ENCODE measurements around the gene PCSK2. TPM values are rescaled to one million over a fixed set of nuclear protein-coding genes. Genes with fewer than 3 reads are reported as not detected.

PCSK2 gene
- total RNA-seq, 3 donors from 2014 or later = not detected

GRCh38 chr20:17379651-17380050 lies 152.8 kb downstream of the PCSK2 start:
- Mint-ChIP-seq H3K36me3 (ENCODE audit: insufficient read depth) (no peaks in the 10 kb centered on the region), H3K27me3 (ENCODE audit: low read depth) (no peaks in the 10 kb centered on the region), H3K9me3 (no peaks in the 10 kb centered on the region), H3K4me1 (ENCODE audit: low read depth) (no peaks in the 10 kb centered on the region), H3K4me3 (no peak overlapping the region)
- ATAC-seq = no peak
- no peak for DNase-seq

- no peaks in the 10 kb centered on the region for H3K4me1 Mint-ChIP-seq (ENCODE audit: low read depth)
- ATAC-seq (no peak), DNase-seq (no peak)
- no peaks in the 10 kb centered on the region for H3K27me3 Mint-ChIP-seq (ENCODE audit: low read depth)
- H3K9me3 Mint-ChIP-seq = no peaks in the 10 kb centered on the region
- no peak overlapping the region for H3K4me3 Mint-ChIP-seq
- H3K36me3 Mint-ChIP-seq (ENCODE audit: insufficient read depth) = no peaks in the 10 kb centered on the region
These were observed 154.0 kb downstream of the PCSK2 start for GRCh38 chr20:17380801-17381200.

GRCh38 chr20:17381724-17382123 lies 154.9 kb downstream of the PCSK2 start:
- H3K4me3 Mint-ChIP-seq = no peak overlapping the region
- no peaks in the 10 kb centered on the region for H3K9me3 Mint-ChIP-seq
- no peaks in the 10 kb centered on the region for H3K27me3 Mint-ChIP-seq (ENCODE audit: low read depth)
- ATAC-seq (no peak), DNase-seq (no peak)
- H3K36me3 Mint-ChIP-seq (ENCODE audit: insufficient read depth) = no peaks in the 10 kb centered on the region
- no peaks in the 10 kb centered on the region for H3K4me1 Mint-ChIP-seq (ENCODE audit: low read depth)

- ATAC-seq (no peak), DNase-seq (no peak)
- Mint-ChIP-seq H3K4me1 (ENCODE audit: low read depth) (no peaks in the 10 kb centered on the region), H3K9me3 (no peaks in the 10 kb centered on the region), H3K36me3 (ENCODE audit: insufficient read depth) (no peaks in the 10 kb centered on the region), H3K27me3 (ENCODE audit: low read depth) (peaks cover 3% of the 10 kb centered on the region), H3K4me3 (no peak overlapping the region)
These were observed 159.0 kb downstream of the PCSK2 start for GRCh38 chr20:17385798-17386197.

- H3K9me3 Mint-ChIP-seq = no peaks in the 10 kb centered on the region
- H3K4me1 Mint-ChIP-seq (ENCODE audit: low read depth) = no peaks in the 10 kb centered on the region
- ATAC-seq (no peak), DNase-seq (no peak)
- no peaks in the 10 kb centered on the region for H3K36me3 Mint-ChIP-seq (ENCODE audit: insufficient read depth)
- H3K4me3 Mint-ChIP-seq = no peak overlapping the region
- H3K27me3 Mint-ChIP-seq (ENCODE audit: low read depth) = peaks cover 3% of the 10 kb centered on the region
These were observed 163.8 kb downstream of the PCSK2 start for GRCh38 chr20:17390655-17391054.

- no peak for ATAC-seq
- DNase-seq = no peak
- no peaks in the 10 kb centered on the region for H3K9me3 Mint-ChIP-seq
- no peaks in the 10 kb centered on the region for H3K4me1 Mint-ChIP-seq (ENCODE audit: low read depth)
- no peaks in the 10 kb centered on the region for H3K36me3 Mint-ChIP-seq (ENCODE audit: insufficient read depth)
- peaks cover 3% of the 10 kb centered on the region for H3K27me3 Mint-ChIP-seq (ENCODE audit: low read depth)
- no peak overlapping the region for H3K4me3 Mint-ChIP-seq
These were observed 164.4 kb downstream of the PCSK2 start for GRCh38 chr20:17391127-17391771.

- H3K36me3 Mint-ChIP-seq (ENCODE audit: insufficient read depth) = no peaks in the 10 kb centered on the region
- H3K9me3 Mint-ChIP-seq = no peaks in the 10 kb centered on the region
- DNase-seq = no peak
- no peak overlapping the region for H3K4me3 Mint-ChIP-seq
- peaks cover 3% of the 10 kb centered on the region for H3K27me3 Mint-ChIP-seq (ENCODE audit: low read depth)
- no peak for ATAC-seq
- no peaks in the 10 kb centered on the region for H3K4me1 Mint-ChIP-seq (ENCODE audit: low read depth)
These were observed 167.6 kb downstream of the PCSK2 start for GRCh38 chr20:17394411-17394810.

- H3K27me3 Mint-ChIP-seq (ENCODE audit: low read depth) = peaks cover 6% of the 10 kb centered on the region
- DNase-seq = no peak
- H3K4me1 Mint-ChIP-seq (ENCODE audit: low read depth) = no peaks in the 10 kb centered on the region
- H3K36me3 Mint-ChIP-seq (ENCODE audit: insufficient read depth) = no peaks in the 10 kb centered on the region
- H3K9me3 Mint-ChIP-seq = no peaks in the 10 kb centered on the region
- ATAC-seq = no peak
- no peak overlapping the region for H3K4me3 Mint-ChIP-seq
These were observed 168.9 kb downstream of the PCSK2 start for GRCh38 chr20:17395729-17396128.

GRCh38 chr20:17399303-17399985 lies 172.6 kb downstream of the PCSK2 start:
- no peaks in the 10 kb centered on the region for H3K4me1 Mint-ChIP-seq (ENCODE audit: low read depth)
- ATAC-seq (no peak), DNase-seq (no peak)
- H3K27me3 Mint-ChIP-seq (ENCODE audit: low read depth) = peaks cover 12% of the 10 kb centered on the region
- no peak overlapping the region for H3K4me3 Mint-ChIP-seq
- H3K36me3 Mint-ChIP-seq (ENCODE audit: insufficient read depth) = no peaks in the 10 kb centered on the region
- no peaks in the 10 kb centered on the region for H3K9me3 Mint-ChIP-seq

GRCh38 chr20:17403461-17403860 lies 176.6 kb downstream of the PCSK2 start:
- no peaks in the 10 kb centered on the region for H3K36me3 Mint-ChIP-seq (ENCODE audit: insufficient read depth)
- peaks cover 12% of the 10 kb centered on the region for H3K27me3 Mint-ChIP-seq (ENCODE audit: low read depth)
- H3K4me1 Mint-ChIP-seq (ENCODE audit: low read depth) = no peaks in the 10 kb centered on the region
- H3K9me3 Mint-ChIP-seq = no peaks in the 10 kb centered on the region
- no peak overlapping the region for H3K4me3 Mint-ChIP-seq
- no peak for ATAC-seq
- DNase-seq = no peak

- Mint-ChIP-seq H3K27me3 (ENCODE audit: low read depth) (peaks cover 9% of the 10 kb centered on the region), H3K4me1 (ENCODE audit: low read depth) (no peaks in the 10 kb centered on the region), H3K9me3 (no peaks in the 10 kb centered on the region)
These were observed 179.3 kb downstream of the PCSK2 start for GRCh38 chr20:17406051-17406590.

GRCh38 chr20:17407550-17407949 lies 180.7 kb downstream of the PCSK2 start:
- Mint-ChIP-seq H3K36me3 (ENCODE audit: insufficient read depth) (no peaks in the 10 kb centered on the region), H3K9me3 (no peaks in the 10 kb centered on the region), H3K4me3 (no peak overlapping the region), H3K27me3 (ENCODE audit: low read depth) (peaks cover 7% of the 10 kb centered on the region), H3K4me1 (ENCODE audit: low read depth) (no peaks in the 10 kb centered on the region)
- DNase-seq = no peak
- no peak for ATAC-seq

More at GRCh38 chr20:17406051-17406590, 179.3 kb downstream of the PCSK2 start:
- ATAC-seq = no peak
- no peak overlapping the region for H3K4me3 Mint-ChIP-seq
- no peaks in the 10 kb centered on the region for H3K36me3 Mint-ChIP-seq (ENCODE audit: insufficient read depth)
- no peak for DNase-seq

- DNase-seq (no peak), ATAC-seq (no peak)
- Mint-ChIP-seq H3K27me3 (ENCODE audit: low read depth) (peaks cover 15% of the 10 kb centered on the region), H3K9me3 (peaks cover 17% of the 10 kb centered on the region), H3K36me3 (ENCODE audit: insufficient read depth) (no peaks in the 10 kb centered on the region), H3K4me1 (ENCODE audit: low read depth) (no peaks in the 10 kb centered on the region), H3K4me3 (no peak overlapping the region)
These were observed 190.4 kb downstream of the PCSK2 start for GRCh38 chr20:17417225-17417624.

- no peak overlapping the region for H3K4me3 Mint-ChIP-seq
- ATAC-seq (no peak), DNase-seq (no peak)
- no peaks in the 10 kb centered on the region for H3K4me1 Mint-ChIP-seq (ENCODE audit: low read depth)
- H3K36me3 Mint-ChIP-seq (ENCODE audit: insufficient read depth) = no peaks in the 10 kb centered on the region
- peaks cover 12% of the 10 kb centered on the region for H3K27me3 Mint-ChIP-seq (ENCODE audit: low read depth)
- peaks cover 13% of the 10 kb centered on the region for H3K9me3 Mint-ChIP-seq
These were observed 191.9 kb downstream of the PCSK2 start for GRCh38 chr20:17418737-17419136.

- Mint-ChIP-seq H3K4me3 (no peak overlapping the region), H3K9me3 (peaks cover 7% of the 10 kb centered on the region), H3K4me1 (ENCODE audit: low read depth) (no peaks in the 10 kb centered on the region), H3K36me3 (ENCODE audit: insufficient read depth) (no peaks in the 10 kb centered on the region), H3K27me3 (ENCODE audit: low read depth) (peaks cover 12% of the 10 kb centered on the region)
- ATAC-seq = no peak
- DNase-seq = no peak
These were observed 192.7 kb downstream of the PCSK2 start for GRCh38 chr20:17419479-17420041.

Measured in activated T-cell treated with anti-CD3 and anti-CD28 coated beads, Interleukin-2, amount 50 U/mL, for 4 hours (primary cell).